K562 (cell line): ENCODE data around the gene CPTP. TPM values are rescaled to one million over a fixed set of nuclear protein-coding genes. Genes with fewer than 3 reads are reported as not detected.

Experiments used
- ARHGAP35 ChIP-seq: fragments of 450-650 bp; IDR thresholded peaks from 2 replicates; pipeline ENCODE4 v1.6.1; 2018; ENCODE audit not compliant: partially characterized antibody
- ASH1L ChIP-seq: fragments of 450-650 bp; IDR thresholded peaks from 2 replicates; pipeline ENCODE4 v1.6.1; 2018; ENCODE audit warnings: borderline replicate concordance, mild to moderate bottlenecking, low read depth; ENCODE audit not compliant: partially characterized antibody
- CBX3 ChIP-seq, 2 experiments: IDR thresholded peaks; 1 replicate in 1 of 2; 2 replicates in 1 of 2; pipeline ENCODE4 v1.6.1; 2012; ENCODE audit warnings: inconsistent platforms in 2 of 2, low read length in 2 of 2, borderline replicate concordance in 1 of 2, control low read depth in 1 of 2
- CCNT2 ChIP-seq: IDR thresholded peaks from 2 replicates; pipeline ENCODE4 v1.6.1; 2011; ENCODE audit warnings: borderline replicate concordance, low read depth, mild to moderate bottlenecking, moderate library complexity, mixed read lengths, low read length; ENCODE audit not compliant: insufficient read length; ENCODE audit errors: extremely low read depth
- CTBP1 ChIP-seq: fragments of 450-650 bp; IDR thresholded peaks from 2 replicates; pipeline ENCODE4 v1.6.1; 2016; ENCODE audit warnings: borderline replicate concordance
- ILK ChIP-seq: fragments of 450-650 bp; IDR thresholded peaks from 2 replicates; pipeline ENCODE4 v1.6.1; 2016; ENCODE audit warnings: missing genetic modification characterization, low read depth, mild to moderate bottlenecking, missing compliant biosample characterization, moderate library complexity, borderline replicate concordance
- JUNB ChIP-seq: fragments of 450-650 bp; formaldehyde crosslinking; conservative IDR thresholded peaks from 2 replicates; pipeline ENCODE4 v1.4.0; 2020; ENCODE audit warnings: mild to moderate bottlenecking
- MAFK ChIP-seq: IDR thresholded peaks from 2 replicates; pipeline ENCODE4 v1.6.1; 2011; ENCODE audit warnings: low read length, improper control_type of control experiment
- MAZ ChIP-seq, 2 experiments: fragments of 450-650 bp in 1 of 2; sonication (generic) in 1 of 2; formaldehyde crosslinking; IDR thresholded peaks in 1 of 2; conservative IDR thresholded peaks in 1 of 2; 2 replicates each; pipeline versions ENCODE4 v1.4.0 to v1.5.0; 2020; ENCODE audit warnings: mild to moderate bottlenecking in 1 of 2, missing genetic modification reagents in 1 of 2
- MTA3 ChIP-seq: fragments of 450-650 bp; formaldehyde crosslinking; IDR thresholded peaks from 2 replicates; pipeline ENCODE4 v1.6.1; 2017; ENCODE audit warnings: mild to moderate bottlenecking, borderline replicate concordance
- SIRT6 ChIP-seq: IDR thresholded peaks from one replicate; pipeline ENCODE4 v1.6.1; 2012; ENCODE audit warnings: low read depth, mild to moderate bottlenecking, control low read depth, inconsistent platforms, low read length, moderate library complexity
- SMARCE1 ChIP-seq: fragments of 450-650 bp; IDR thresholded peaks from 2 replicates; pipeline ENCODE4 v1.7.1; 2016; ENCODE audit warnings: mild to moderate bottlenecking
- SMC3 ChIP-seq: conservative IDR thresholded peaks from 2 replicates; pipeline ENCODE4 v1.6.1; 2011; ENCODE audit warnings: low read depth, low read length, improper control_type of control experiment; ENCODE audit not compliant: insufficient read depth
- SNIP1 ChIP-seq: fragments of 450-650 bp; IDR thresholded peaks from 2 replicates; pipeline ENCODE4 v1.7.1; 2017; ENCODE audit warnings: low read depth, mild to moderate bottlenecking
- SOX6 ChIP-seq: fragments of 450-650 bp; IDR thresholded peaks from 2 replicates; pipeline ENCODE4 v1.6.1; 2014; ENCODE audit warnings: mild to moderate bottlenecking
- STAG1 ChIP-seq: sonication (generic); formaldehyde crosslinking; IDR thresholded peaks from 2 replicates; pipeline ENCODE4 v1.5.0; 2020; ENCODE audit warnings: missing genetic modification reagents, borderline replicate concordance
- TEAD1 ChIP-seq, 2 experiments: fragments of 450-650 bp in 1 of 2; sonication (generic) in 1 of 2; formaldehyde crosslinking; IDR thresholded peaks; 2 replicates each; pipeline versions ENCODE4 v1.4.0 to v1.8.0; 2020 to 2022; ENCODE audit warnings: mild to moderate bottlenecking in 2 of 2, missing genetic modification reagents in 1 of 2
- TSC22D4 ChIP-seq: fragments of 450-650 bp; IDR thresholded peaks from 2 replicates; pipeline ENCODE4 v1.6.1; 2016; ENCODE audit warnings: missing genetic modification characterization, missing biosample characterization, control low read depth
- YY1 ChIP-seq, 3 experiments: IDR thresholded peaks; 2 replicates each; pipeline ENCODE4 v1.6.1; 2011; ENCODE audit warnings: low read length in 2 of 3, mild to moderate bottlenecking in 2 of 3, moderate library complexity in 2 of 3, borderline replicate concordance in 1 of 3, control low read depth in 1 of 3, low read depth in 1 of 3; ENCODE audit not compliant: insufficient read depth in 3 of 3, insufficient replicate concordance in 2 of 3, control insufficient read depth in 1 of 3, insufficient read length in 1 of 3; ENCODE audit errors: extremely low read depth in 1 of 3
- ZNF75A ChIP-seq: fragments of 450-650 bp; formaldehyde crosslinking; IDR thresholded peaks from 2 replicates; pipeline ENCODE4 v1.4.0; 2020; ENCODE audit warnings: mild to moderate bottlenecking
- polyA plus RNA-seq, 8 experiments: library from polyadenylated mRNA; depleted of rRNA in 4 of 8; stranded (reverse) in 5 of 8; unstranded in 3 of 8; fragments of >200 nt; fragmentation: Nextera tagmentation in 2 of 8; fragmentation: Illumina TruSeq in 1 of 8; extraction: Ambion mirVana in 2 of 8; extraction: Trizol in 1 of 8; gene quantifications; 2 replicates each; pipeline versions ENCODE4 v1.2.1 to v1.2.3, GENCODE V29; 2011 to 2014; ENCODE audit warnings: inconsistent platforms in 1 of 8, missing spikeins in 1 of 8
- total RNA-seq, 7 experiments: library from RNA; depleted of rRNA in 6 of 7; stranded (reverse); fragments of >200 nt in 6 of 7; fragmentation: Illumina TruSeq in 2 of 7; extraction: Trizol in 2 of 7; gene quantifications; 2 replicates each; pipeline versions ENCODE4 v1.2.1 to v1.2.3, GENCODE V29; 2011 to 2021; ENCODE audit warnings: low replicate concordance in 1 of 7
- TF ChIP-seq, protein P1 (sequence below): fragments of 450-650 bp; formaldehyde crosslinking; IDR thresholded peaks from 2 replicates; pipeline ENCODE4 v1.4.0; 2020; ENCODE audit warnings: mild to moderate bottlenecking, moderate library complexity
- TF ChIP-seq, protein P2 (sequence below): sonication (generic); formaldehyde crosslinking; IDR thresholded peaks from 2 replicates; pipeline ENCODE4 v1.9.0; 2022; ENCODE audit warnings: mild to moderate bottlenecking, missing genetic modification reagents
- TF ChIP-seq, protein P3 (sequence below): sonication (generic); formaldehyde crosslinking; IDR thresholded peaks from 2 replicates; pipeline ENCODE4 v1.8.1; 2023; ENCODE audit warnings: mild to moderate bottlenecking, missing genetic modification reagents
- TF ChIP-seq, protein P4 (sequence below): fragments of 250-450 bp; sonication (Bioruptor Pico); IDR thresholded peaks from 2 replicates; pipeline ENCODE4 v1.9.0; 2021; ENCODE audit warnings: mild to moderate bottlenecking

Gene CPTP
- total and polyA plus RNA-seq, 9 of the 15 experiments (the other 6 are each of a cell fraction or from before 2014, with no cell fraction given): 0.11 to 25.8 (median 3.5) TPM

DNA sequence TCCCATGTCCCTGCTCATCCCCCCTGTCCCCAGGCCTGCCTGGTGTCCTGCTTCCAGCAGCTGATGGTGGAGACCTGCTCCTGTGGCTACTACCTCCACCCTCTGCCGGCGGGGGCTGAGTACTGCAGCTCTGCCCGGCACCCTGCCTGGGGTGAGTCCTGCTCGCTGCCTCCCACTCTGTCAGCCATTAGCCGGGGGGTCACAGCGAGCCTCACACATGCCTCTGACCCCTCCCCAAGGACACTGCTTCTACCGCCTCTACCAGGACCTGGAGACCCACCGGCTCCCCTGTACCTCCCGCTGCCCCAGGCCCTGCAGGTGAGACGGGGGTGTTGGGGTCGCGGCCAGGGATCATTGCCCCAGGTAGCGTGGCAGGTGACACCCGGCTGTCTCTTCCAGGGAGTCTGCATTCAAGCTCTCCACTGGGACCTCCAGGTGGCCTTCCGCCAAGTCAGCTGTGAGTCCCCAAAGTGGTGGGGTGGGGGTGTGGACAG is 34.3 kb upstream of the CPTP start (continued):
- TF ChIP-seq, protein P1, sequence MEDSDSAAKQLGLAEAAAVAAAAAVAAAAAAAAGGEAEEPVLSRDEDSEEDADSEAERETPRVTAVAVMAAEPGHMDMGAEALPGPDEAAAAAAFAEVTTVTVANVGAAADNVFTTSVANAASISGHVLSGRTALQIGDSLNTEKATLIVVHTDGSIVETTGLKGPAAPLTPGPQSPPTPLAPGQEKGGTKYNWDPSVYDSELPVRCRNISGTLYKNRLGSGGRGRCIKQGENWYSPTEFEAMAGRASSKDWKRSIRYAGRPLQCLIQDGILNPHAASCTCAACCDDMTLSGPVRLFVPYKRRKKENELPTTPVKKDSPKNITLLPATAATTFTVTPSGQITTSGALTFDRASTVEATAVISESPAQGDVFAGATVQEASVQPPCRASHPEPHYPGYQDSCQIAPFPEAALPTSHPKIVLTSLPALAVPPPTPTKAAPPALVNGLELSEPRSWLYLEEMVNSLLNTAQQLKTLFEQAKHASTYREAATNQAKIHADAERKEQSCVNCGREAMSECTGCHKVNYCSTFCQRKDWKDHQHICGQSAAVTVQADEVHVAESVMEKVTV (CRISPR knock-in tag): 0 out of 2 replicates have a peak, but pooled peaks have one; percentile 16
- TF ChIP-seq SNIP1 (no peak), SMARCE1 (no peak), SMC3 (peak; percentile 71), YY1 (IDR thresholded peaks at IDR 0.05; ENCODE audit: borderline replicate concordance in 1 of 3, control insufficient read depth in 1 of 3, extremely low read depth in 1 of 3, insufficient read depth in 3 of 3, insufficient read length in 1 of 3, insufficient replicate concordance in 2 of 3, low read depth in 1 of 3, low read length in 2 of 3) (peak in 2 of 3 experiments; percentile 20 to 71), MAFK (no peak), CTBP1 (peak; percentile 30; the same call in 1 of the 2 replicates), MAZ (CRISPR knock-in tag; conservative IDR thresholded peaks at IDR 0.05 in 1 of 2, IDR thresholded peaks at IDR 0.05 in 1 of 2) (peak in 1 of 2 experiments; percentile 52; a peak in 1 of 4 replicates), SIRT6 (no peak), ILK (no peak), ARHGAP35 (peak; percentile 12), TSC22D4 (no peak), JUNB (CRISPR knock-in tag) (no peak), SOX6 (no peak), CCNT2 (no peak), ASH1L (no peak), ZNF75A (CRISPR knock-in tag) (no peak), MTA3 (0 out of 2 replicates have a peak, but pooled peaks have one; percentile 30), TEAD1 (CRISPR knock-in tag; IDR thresholded peaks at IDR 0.05) (peak in 1 of 2 experiments; percentile 56; a peak in 1 of 4 replicates), STAG1 (CRISPR knock-in tag) (peak; percentile 65; the same call in 1 of the 2 replicates), CBX3 (IDR thresholded peaks at IDR 0.05; ENCODE audit: borderline replicate concordance in 1 of 2, low read length in 2 of 2) (no peak)
- TF ChIP-seq, protein P2, sequence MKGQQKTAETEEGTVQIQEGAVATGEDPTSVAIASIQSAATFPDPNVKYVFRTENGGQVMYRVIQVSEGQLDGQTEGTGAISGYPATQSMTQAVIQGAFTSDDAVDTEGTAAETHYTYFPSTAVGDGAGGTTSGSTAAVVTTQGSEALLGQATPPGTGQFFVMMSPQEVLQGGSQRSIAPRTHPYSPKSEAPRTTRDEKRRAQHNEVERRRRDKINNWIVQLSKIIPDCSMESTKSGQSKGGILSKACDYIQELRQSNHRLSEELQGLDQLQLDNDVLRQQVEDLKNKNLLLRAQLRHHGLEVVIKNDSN (CRISPR knock-in tag): peak; percentile 43; the same call in 1 of the 2 replicates
- TF ChIP-seq, protein P3, sequence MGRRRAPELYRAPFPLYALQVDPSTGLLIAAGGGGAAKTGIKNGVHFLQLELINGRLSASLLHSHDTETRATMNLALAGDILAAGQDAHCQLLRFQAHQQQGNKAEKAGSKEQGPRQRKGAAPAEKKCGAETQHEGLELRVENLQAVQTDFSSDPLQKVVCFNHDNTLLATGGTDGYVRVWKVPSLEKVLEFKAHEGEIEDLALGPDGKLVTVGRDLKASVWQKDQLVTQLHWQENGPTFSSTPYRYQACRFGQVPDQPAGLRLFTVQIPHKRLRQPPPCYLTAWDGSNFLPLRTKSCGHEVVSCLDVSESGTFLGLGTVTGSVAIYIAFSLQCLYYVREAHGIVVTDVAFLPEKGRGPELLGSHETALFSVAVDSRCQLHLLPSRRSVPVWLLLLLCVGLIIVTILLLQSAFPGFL (CRISPR knock-in tag): no peak
- TF ChIP-seq, protein P4, sequence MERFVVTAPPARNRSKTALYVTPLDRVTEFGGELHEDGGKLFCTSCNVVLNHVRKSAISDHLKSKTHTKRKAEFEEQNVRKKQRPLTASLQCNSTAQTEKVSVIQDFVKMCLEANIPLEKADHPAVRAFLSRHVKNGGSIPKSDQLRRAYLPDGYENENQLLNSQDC (CRISPR knock-in tag): no peak
